Keratinocyte (primary cell): ENCODE data around the gene FBRS. TPM values are rescaled to one million over a fixed set of nuclear protein-coding genes. Genes with fewer than 3 reads are reported as not detected.

Experiments
- DNase-seq: peaks from one replicate; pipeline ENCODE4 v3.0.0-alpha.2; 2011; ENCODE audit warnings: low read depth, missing footprints, low spot score
- FAIRE-seq: peaks from 2 replicates; lab custom pipeline; 2011; peaks lifted over from hg19 to GRCh38; lab: Jason Lieb, UNC
- H2AFZ ChIP-seq: 2 replicates; pipeline ENCODE4 v1.6.0; 2012; ENCODE audit warnings: low read length, control low read depth, inconsistent platforms; ENCODE audit not compliant: control insufficient read depth
- H3K27ac ChIP-seq: 2 replicates; pipeline ENCODE4 v1.5.1; 2011; ENCODE audit warnings: low read length; ENCODE audit not compliant: control insufficient read depth, insufficient read depth
- H3K27me3 ChIP-seq: 3 replicates; pipeline ENCODE4 v1.6.0; 2011; ENCODE audit warnings: low read length; ENCODE audit not compliant: control insufficient read depth, insufficient read depth; ENCODE audit errors: extremely low read depth
- H3K36me3 ChIP-seq, 2 experiments: 2 replicates in 1 of 2; 3 replicates in 1 of 2; pipeline ENCODE4 v1.5.1; 2011; ENCODE audit warnings: low read length in 2 of 2, mild to moderate bottlenecking in 1 of 2; ENCODE audit not compliant: control insufficient read depth in 2 of 2, insufficient read depth in 2 of 2; ENCODE audit errors: extremely low read depth in 1 of 2
- H3K4me1 ChIP-seq: 3 replicates; pipeline ENCODE4 v1.5.1; 2011; ENCODE audit warnings: low read length; ENCODE audit not compliant: control insufficient read depth, insufficient read depth; ENCODE audit errors: extremely low read depth
- H3K4me2 ChIP-seq: 3 replicates; pipeline ENCODE4 v1.6.0; 2011; ENCODE audit warnings: low read depth, low read length; ENCODE audit not compliant: control insufficient read depth, insufficient read depth; ENCODE audit errors: extremely low read depth
- H3K4me3 ChIP-seq, 3 experiments: fragments of 200-600 bp in 1 of 3; sonication (generic) in 1 of 3; 2 replicates in 2 of 3; 3 replicates in 1 of 3; pipeline ENCODE4 v1.5.1; 2011 to 2016; ENCODE audit warnings: low read length in 3 of 3, mild to moderate bottlenecking in 3 of 3, control low read depth in 2 of 3, inconsistent platforms in 1 of 3, low read depth in 1 of 3, mixed read lengths in 1 of 3, mixed run types in 1 of 3, moderate library complexity in 1 of 3; ENCODE audit not compliant: control insufficient read depth in 2 of 3, insufficient read depth in 2 of 3; ENCODE audit errors: extremely low read depth in 1 of 3
- H3K79me2 ChIP-seq: 2 replicates; pipeline ENCODE4 v1.6.0; 2012; ENCODE audit warnings: low read length; ENCODE audit not compliant: control insufficient read depth, insufficient read depth
- H3K9ac ChIP-seq: 3 replicates; pipeline ENCODE4 v1.6.0; 2011; ENCODE audit warnings: low read length; ENCODE audit not compliant: control insufficient read depth, insufficient read depth; ENCODE audit errors: extremely low read depth
- H3K9me1 ChIP-seq: 3 replicates; pipeline ENCODE4 v1.6.0; 2011; ENCODE audit warnings: low read length; ENCODE audit not compliant: control insufficient read depth, insufficient read depth; ENCODE audit errors: extremely low read depth
- H3K9me3 ChIP-seq: 2 replicates; pipeline ENCODE4 v1.5.1; 2012; ENCODE audit warnings: low read depth, low read length; ENCODE audit not compliant: control insufficient read depth
- H4K20me1 ChIP-seq: 3 replicates; pipeline ENCODE4 v1.6.0; 2011; ENCODE audit warnings: low read length; ENCODE audit not compliant: control insufficient read depth, insufficient read depth; ENCODE audit errors: extremely low read depth
- EZH2 ChIP-seq: IDR thresholded peaks from one replicate; pipeline ENCODE4 v1.6.1; 2012; ENCODE audit warnings: inconsistent platforms, mild to moderate bottlenecking, low read length, moderate library complexity
- dilution Hi-C: fragments of 300-500 bp; cut with MboI; formaldehyde crosslinking; loops from one replicate; pipeline ENCODE4 v1.7.0; 2020; ENCODE audit warnings: low sequenced_read_pairs; ENCODE audit not compliant: extremely low pct_ligation_motif_present
- polyA plus RNA-seq, 5 experiments: library from polyadenylated mRNA; depleted of rRNA in 3 of 5; stranded (reverse) in 3 of 5; stranded (forward) in 1 of 5; unstranded in 1 of 5; fragments of >200 nt; gene quantifications; 1 replicate in 1 of 5; 2 replicates in 3 of 5; 3 replicates in 1 of 5; pipeline versions ENCODE4 v1.2.1 to v1.2.3, GENCODE V29; 2011 to 2012; ENCODE audit warnings: missing spikeins in 2 of 5, low read depth in 1 of 5, low replicate concordance in 1 of 5
- TF ChIP-seq, protein P1 (sequence below), 3 experiments: IDR thresholded peaks in 1 of 3; conservative IDR thresholded peaks in 1 of 3; optimal IDR thresholded peaks in 1 of 3; 2 replicates in 2 of 3; 3 replicates in 1 of 3; pipeline versions ENCODE3 to v1.5.1; 2011; ENCODE audit warnings: low read length in 3 of 3, mild to moderate bottlenecking in 3 of 3, moderate library complexity in 2 of 3, control low read depth in 1 of 3, inconsistent platforms in 1 of 3; ENCODE audit not compliant: insufficient read depth in 2 of 3; ENCODE audit errors: extremely low read depth in 1 of 3

FBRS gene
- polyA plus RNA-seq, 1 donor (not counting 4 experiments of a cell fraction or from before 2014, with no cell fraction given) = 5.1 TPM

DNA sequence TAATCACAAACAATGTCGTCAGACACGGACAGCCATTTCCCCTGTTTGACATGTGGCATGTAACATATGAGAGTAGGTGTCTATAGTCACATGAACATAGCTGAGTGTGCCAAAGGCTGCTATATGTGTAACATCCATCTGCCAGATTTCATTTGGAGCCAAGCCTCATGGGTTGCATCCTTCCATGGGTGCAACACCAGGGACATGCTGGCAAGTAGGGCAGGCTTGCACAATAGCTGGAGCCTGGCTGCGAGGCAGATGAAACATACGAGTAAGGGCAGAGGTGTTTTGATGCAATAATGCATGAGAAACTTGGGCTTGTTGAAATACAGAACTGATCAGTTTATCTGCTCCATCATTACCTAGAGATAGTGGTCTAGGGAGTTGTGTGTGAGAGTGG lies 39.0 kb upstream of the FBRS start:
- Histone ChIP-seq H3K9ac (no peak overlapping the region), H3K4me3 (no peak overlapping the region), H3K4me1 (peaks cover 9% of the 10 kb centered on the region), H3K9me3 (peaks cover 10% of the 10 kb centered on the region), H3K79me2 (no peaks in the 10 kb centered on the region), H3K36me3 (no peaks in the 10 kb centered on the region), H3K27ac (no peak overlapping the region), H3K4me2 (no peak overlapping the region), H2AFZ (no peak overlapping the region), H4K20me1 (no peaks in the 10 kb centered on the region), H3K9me1 (no peaks in the 10 kb centered on the region), H3K27me3 (no peaks in the 10 kb centered on the region)
- no peak for DNase-seq
- TF ChIP-seq, protein P1, sequence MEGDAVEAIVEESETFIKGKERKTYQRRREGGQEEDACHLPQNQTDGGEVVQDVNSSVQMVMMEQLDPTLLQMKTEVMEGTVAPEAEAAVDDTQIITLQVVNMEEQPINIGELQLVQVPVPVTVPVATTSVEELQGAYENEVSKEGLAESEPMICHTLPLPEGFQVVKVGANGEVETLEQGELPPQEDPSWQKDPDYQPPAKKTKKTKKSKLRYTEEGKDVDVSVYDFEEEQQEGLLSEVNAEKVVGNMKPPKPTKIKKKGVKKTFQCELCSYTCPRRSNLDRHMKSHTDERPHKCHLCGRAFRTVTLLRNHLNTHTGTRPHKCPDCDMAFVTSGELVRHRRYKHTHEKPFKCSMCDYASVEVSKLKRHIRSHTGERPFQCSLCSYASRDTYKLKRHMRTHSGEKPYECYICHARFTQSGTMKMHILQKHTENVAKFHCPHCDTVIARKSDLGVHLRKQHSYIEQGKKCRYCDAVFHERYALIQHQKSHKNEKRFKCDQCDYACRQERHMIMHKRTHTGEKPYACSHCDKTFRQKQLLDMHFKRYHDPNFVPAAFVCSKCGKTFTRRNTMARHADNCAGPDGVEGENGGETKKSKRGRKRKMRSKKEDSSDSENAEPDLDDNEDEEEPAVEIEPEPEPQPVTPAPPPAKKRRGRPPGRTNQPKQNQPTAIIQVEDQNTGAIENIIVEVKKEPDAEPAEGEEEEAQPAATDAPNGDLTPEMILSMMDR (optimal IDR thresholded peaks at IDR 0.05 in 1 of 3, IDR thresholded peaks at IDR 0.05 in 1 of 3, conservative IDR thresholded peaks at IDR 0.05 in 1 of 3; ENCODE audit: extremely low read depth in 1 of 3, insufficient read depth in 2 of 3, low read length in 3 of 3) = no peak
- no peak for TF ChIP-seq EZH2
- dilution Hi-C loops = no loop called here
- no peak for FAIRE-seq

DNA sequence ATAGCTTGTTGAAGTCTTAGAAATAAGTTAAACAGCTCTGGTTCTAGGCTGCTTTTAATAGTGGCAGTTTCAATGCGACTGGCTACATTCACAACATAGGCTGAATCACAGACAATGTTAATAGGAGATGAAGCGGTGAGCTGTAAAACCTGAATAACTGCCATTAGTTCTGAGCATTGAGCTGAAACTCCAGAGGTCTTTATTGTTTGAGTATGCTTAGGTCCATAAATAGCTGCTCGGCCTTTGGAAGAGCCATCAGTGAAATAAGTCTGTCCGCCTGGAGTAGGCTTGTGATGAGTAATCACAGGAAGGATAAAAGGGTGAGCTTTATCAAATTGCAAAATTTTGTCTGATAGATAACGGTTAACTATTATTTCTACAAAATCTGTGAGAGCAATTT lies 38.6 kb upstream of the FBRS start:
- Histone ChIP-seq H3K4me2 (no peak overlapping the region), H3K79me2 (no peaks in the 10 kb centered on the region), H3K9me3 (peaks cover 10% of the 10 kb centered on the region), H3K9me1 (no peaks in the 10 kb centered on the region), H4K20me1 (no peaks in the 10 kb centered on the region), H2AFZ (no peak overlapping the region), H3K27me3 (no peaks in the 10 kb centered on the region), H3K4me3 (no peak overlapping the region), H3K27ac (no peak overlapping the region), H3K9ac (no peak overlapping the region), H3K36me3 (no peaks in the 10 kb centered on the region), H3K4me1 (peaks cover 11% of the 10 kb centered on the region)
- dilution Hi-C loops = no loop called here
- DNase-seq = no peak
- TF ChIP-seq EZH2 = no peak
- TF ChIP-seq, protein P1 (optimal IDR thresholded peaks at IDR 0.05 in 1 of 3, IDR thresholded peaks at IDR 0.05 in 1 of 3, conservative IDR thresholded peaks at IDR 0.05 in 1 of 3; ENCODE audit: extremely low read depth in 1 of 3, insufficient read depth in 2 of 3, low read length in 3 of 3) = no peak
- FAIRE-seq = no peak
